HEK293 (cell line): Measurements from ENCODE around the gene TEX14.

Source experiments
- KLF1 ChIP-seq: fragments of 450-650 bp; formaldehyde crosslinking; IDR thresholded peaks from 2 replicates; pipeline ENCODE4 v1.5.1; 2016; ENCODE audit warnings: missing biosample characterization, missing genetic modification characterization
- KLF8 ChIP-seq: fragments of 450-650 bp; formaldehyde crosslinking; IDR thresholded peaks from 2 replicates; pipeline ENCODE4 v1.5.1; 2016; ENCODE audit warnings: missing biosample characterization, missing genetic modification characterization
- MEIS1 ChIP-seq: sonication (generic); formaldehyde crosslinking; IDR thresholded peaks from 2 replicates; pipeline ENCODE4 v1.8.1; 2022; ENCODE audit warnings: missing genetic modification reagents, mild to moderate bottlenecking, borderline replicate concordance
- MYNN ChIP-seq: fragments of 450-650 bp; formaldehyde crosslinking; IDR thresholded peaks from 2 replicates; pipeline ENCODE4 v1.5.1; 2016; ENCODE audit warnings: missing biosample characterization, missing genetic modification characterization, borderline replicate concordance
- SCRT1 ChIP-seq: fragments of 450-650 bp; formaldehyde crosslinking; IDR thresholded peaks from 2 replicates; pipeline ENCODE4 v1.5.1; 2016; ENCODE audit warnings: missing biosample characterization, missing genetic modification characterization, borderline replicate concordance
- SETDB1 ChIP-seq: IDR thresholded peaks from one replicate; pipeline ENCODE4 v1.6.1; 2017; ENCODE audit warnings: mild to moderate bottlenecking, low read length, moderate library complexity, mixed read lengths; ENCODE audit not compliant: insufficient read length
- WT1 ChIP-seq: fragments of 450-650 bp; formaldehyde crosslinking; IDR thresholded peaks from 2 replicates; pipeline ENCODE4 v1.5.1; 2016; ENCODE audit warnings: missing biosample characterization, missing genetic modification characterization
- ZBTB21 ChIP-seq: fragments of 450-650 bp; formaldehyde crosslinking; IDR thresholded peaks from 2 replicates; pipeline ENCODE4 v1.5.1; 2017; ENCODE audit warnings: missing biosample characterization, missing genetic modification characterization
- ZNF140 ChIP-seq: fragments of 450-650 bp; formaldehyde crosslinking; IDR thresholded peaks from 2 replicates; pipeline ENCODE4 v1.5.1; 2016; ENCODE audit warnings: missing biosample characterization, missing genetic modification characterization
- ZNF174 ChIP-seq: fragments of 450-650 bp; formaldehyde crosslinking; IDR thresholded peaks from 2 replicates; pipeline ENCODE4 v1.5.0; 2017; ENCODE audit warnings: missing biosample characterization, mild to moderate bottlenecking, missing genetic modification characterization
- ZNF2 ChIP-seq: fragments of 450-650 bp; formaldehyde crosslinking; IDR thresholded peaks from 2 replicates; pipeline ENCODE4 v1.5.1; 2016; ENCODE audit warnings: missing biosample characterization, missing genetic modification characterization
- ZNF202 ChIP-seq: fragments of 450-650 bp; formaldehyde crosslinking; IDR thresholded peaks from 2 replicates; pipeline ENCODE4 v1.5.1; 2016; ENCODE audit warnings: missing biosample characterization, missing genetic modification characterization, borderline replicate concordance
- ZNF311 ChIP-seq: fragments of 450-650 bp; formaldehyde crosslinking; IDR thresholded peaks from 2 replicates; pipeline ENCODE4 v1.5.1; 2017; ENCODE audit warnings: missing biosample characterization, missing genetic modification characterization, borderline replicate concordance
- ZNF324 ChIP-seq: fragments of 450-650 bp; formaldehyde crosslinking; IDR thresholded peaks from 2 replicates; pipeline ENCODE4 v1.5.1; 2016; ENCODE audit warnings: missing biosample characterization, missing genetic modification characterization
- ZNF391 ChIP-seq: fragments of 450-650 bp; formaldehyde crosslinking; IDR thresholded peaks from 2 replicates; pipeline ENCODE4 v1.5.1; 2016; ENCODE audit warnings: low read depth, missing biosample characterization, missing genetic modification characterization, borderline replicate concordance
- ZNF394 ChIP-seq: fragments of 450-650 bp; formaldehyde crosslinking; IDR thresholded peaks from 2 replicates; pipeline ENCODE4 v1.5.1; 2016; ENCODE audit warnings: missing biosample characterization, missing genetic modification characterization, mild to moderate bottlenecking, moderate library complexity, borderline replicate concordance
- ZNF416 ChIP-seq: fragments of 450-650 bp; formaldehyde crosslinking; IDR thresholded peaks from 2 replicates; pipeline ENCODE4 v1.5.1; 2016; ENCODE audit warnings: missing biosample characterization, missing genetic modification characterization
- ZNF670 ChIP-seq: fragments of 450-650 bp; formaldehyde crosslinking; IDR thresholded peaks from 2 replicates; pipeline ENCODE4 v1.5.1; 2016; ENCODE audit warnings: missing biosample characterization, missing genetic modification characterization, low read depth
- ZNF76 ChIP-seq: fragments of 450-650 bp; formaldehyde crosslinking; IDR thresholded peaks from 2 replicates; pipeline ENCODE4; 2016; ENCODE audit warnings: low read depth, missing biosample characterization, missing genetic modification characterization, borderline replicate concordance
- ZNF792 ChIP-seq: fragments of 450-650 bp; formaldehyde crosslinking; IDR thresholded peaks from 2 replicates; pipeline ENCODE4 v1.5.1; 2016; ENCODE audit warnings: missing biosample characterization, missing genetic modification characterization
- ZNF830 ChIP-seq: fragments of 450-650 bp; IDR thresholded peaks from 2 replicates; pipeline ENCODE4 v1.5.0; 2018; ENCODE audit warnings: missing biosample characterization, missing genetic modification characterization, low read depth, mild to moderate bottlenecking, moderate library complexity
- TF ChIP-seq, protein P1 (sequence below): fragments of 450-650 bp; formaldehyde crosslinking; IDR thresholded peaks from 2 replicates; pipeline ENCODE4 v1.5.1; 2016; ENCODE audit warnings: missing biosample characterization, missing genetic modification characterization
- TF ChIP-seq, protein P2 (sequence below): fragments of 450-650 bp; formaldehyde crosslinking; IDR thresholded peaks from 2 replicates; pipeline ENCODE4 v1.5.1; 2016; ENCODE audit warnings: missing biosample characterization, missing genetic modification characterization
- TF ChIP-seq, protein P3 (sequence below): fragments of 450-650 bp; formaldehyde crosslinking; IDR thresholded peaks from 2 replicates; pipeline ENCODE4 v1.5.1; 2016; ENCODE audit warnings: missing biosample characterization, missing genetic modification characterization, low read depth
- TF ChIP-seq, protein P4 (sequence below): sonication (generic); formaldehyde crosslinking; IDR thresholded peaks from 2 replicates; pipeline ENCODE4 v1.8.1; 2022; ENCODE audit warnings: mild to moderate bottlenecking, moderate library complexity, missing genetic modification reagents
- TF ChIP-seq, protein P5 (sequence below): fragments of 450-650 bp; formaldehyde crosslinking; IDR thresholded peaks from 2 replicates; pipeline ENCODE4 v1.5.0; 2017; ENCODE audit warnings: missing biosample characterization, missing genetic modification characterization, borderline replicate concordance
- TF ChIP-seq, protein P6 (sequence below): fragments of 450-650 bp; formaldehyde crosslinking; IDR thresholded peaks from 2 replicates; pipeline ENCODE4 v1.5.1; 2016; ENCODE audit warnings: missing biosample characterization, missing genetic modification characterization
- TF ChIP-seq, protein P7 (sequence below): fragments of 450-650 bp; formaldehyde crosslinking; IDR thresholded peaks from 2 replicates; pipeline ENCODE4 v1.5.1; 2016; ENCODE audit warnings: missing biosample characterization, missing genetic modification characterization

The TEX14 gene

DNA sequence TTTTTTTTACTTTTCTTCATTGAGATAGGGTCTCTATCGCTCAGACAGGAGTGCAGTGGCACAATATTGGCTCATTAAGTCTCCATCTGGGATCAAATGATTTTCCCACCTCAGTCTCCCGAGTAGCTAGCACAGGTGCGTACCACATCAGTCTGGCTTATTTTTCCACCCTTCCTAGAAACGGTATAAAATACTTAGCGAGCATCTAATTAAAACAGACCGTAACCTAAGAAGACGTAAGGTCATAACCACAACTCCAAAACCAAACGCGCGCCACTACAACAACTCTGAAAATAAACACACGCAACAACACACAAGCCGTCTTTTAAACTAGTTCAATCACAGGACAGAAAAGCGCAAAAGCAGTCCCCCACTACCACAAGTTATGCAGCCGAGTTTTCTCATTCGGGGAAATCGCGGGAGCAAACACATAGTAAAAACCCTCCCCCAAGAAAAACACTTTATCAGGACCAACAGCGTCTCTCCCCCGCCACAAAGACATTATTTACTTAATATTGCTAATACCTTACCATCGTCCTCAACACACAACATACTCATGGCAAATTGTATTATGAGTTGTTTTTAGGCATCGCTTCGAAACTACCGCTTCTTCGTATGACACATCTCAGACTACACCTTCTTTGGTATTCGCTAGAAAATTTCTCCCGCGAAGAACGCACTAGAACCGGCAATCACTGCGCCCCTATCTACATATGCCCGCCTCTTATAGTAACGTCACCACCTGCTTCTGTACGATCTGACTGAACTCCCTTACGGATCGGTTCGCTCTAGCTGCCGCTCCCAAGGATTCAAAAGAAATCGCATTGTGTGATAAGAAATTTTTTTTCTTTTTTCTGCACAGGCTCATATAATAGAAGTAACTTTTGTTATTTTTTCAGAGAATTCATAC, 32.8 kb downstream of the TEX14 start (continued):
- TF ChIP-seq, protein P1, sequence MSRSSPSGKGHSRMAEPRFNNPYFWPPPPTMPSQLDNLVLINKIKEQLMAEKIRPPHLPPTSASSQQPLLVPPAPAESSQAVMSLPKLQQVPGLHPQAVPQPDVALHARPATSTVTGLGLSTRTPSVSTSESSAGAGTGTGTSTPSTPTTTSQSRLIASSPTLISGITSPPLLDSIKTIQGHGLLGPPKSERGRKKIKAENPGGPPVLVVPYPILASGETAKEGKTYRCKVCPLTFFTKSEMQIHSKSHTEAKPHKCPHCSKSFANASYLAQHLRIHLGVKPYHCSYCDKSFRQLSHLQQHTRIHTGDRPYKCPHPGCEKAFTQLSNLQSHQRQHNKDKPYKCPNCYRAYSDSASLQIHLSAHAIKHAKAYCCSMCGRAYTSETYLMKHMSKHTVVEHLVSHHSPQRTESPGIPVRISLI (tag by site-specific recombination): peak; percentile 62; the same call in 1 of the 2 replicates
- no peak for TF ChIP-seq KLF1 (tag by site-specific recombination)
- TF ChIP-seq WT1 (tag by site-specific recombination): peak; percentile 35
- TF ChIP-seq ZBTB21 (tag by site-specific recombination): peak; percentile 61; the same call in 1 of the 2 replicates
- no peak for TF ChIP-seq ZNF140
- no peak for TF ChIP-seq SCRT1 (tag by site-specific recombination)
- no peak for TF ChIP-seq ZNF416 (tag by site-specific recombination)
- TF ChIP-seq ZNF394 (tag by site-specific recombination): peak; percentile 76
- TF ChIP-seq, protein P2, sequence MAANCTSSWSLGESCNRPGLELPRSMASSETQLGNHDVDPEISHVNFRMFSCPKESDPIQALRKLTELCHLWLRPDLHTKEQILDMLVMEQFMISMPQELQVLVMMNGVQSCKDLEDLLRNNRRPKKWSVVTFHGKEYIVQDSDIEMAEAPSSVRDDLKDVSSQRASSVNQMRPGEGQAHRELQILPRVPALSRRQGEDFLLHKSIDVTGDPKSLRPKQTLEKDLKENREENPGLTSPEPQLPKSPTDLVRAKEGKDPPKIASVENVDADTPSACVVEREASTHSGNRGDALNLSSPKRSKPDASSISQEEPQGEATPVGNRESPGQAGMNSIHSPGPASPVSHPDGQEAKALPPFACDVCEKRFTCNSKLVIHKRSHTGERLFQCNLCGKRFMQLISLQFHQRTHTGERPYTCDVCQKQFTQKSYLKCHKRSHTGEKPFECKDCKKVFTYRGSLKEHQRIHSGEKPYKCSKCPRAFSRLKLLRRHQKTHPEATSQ: no peak
- TF ChIP-seq, protein P3, sequence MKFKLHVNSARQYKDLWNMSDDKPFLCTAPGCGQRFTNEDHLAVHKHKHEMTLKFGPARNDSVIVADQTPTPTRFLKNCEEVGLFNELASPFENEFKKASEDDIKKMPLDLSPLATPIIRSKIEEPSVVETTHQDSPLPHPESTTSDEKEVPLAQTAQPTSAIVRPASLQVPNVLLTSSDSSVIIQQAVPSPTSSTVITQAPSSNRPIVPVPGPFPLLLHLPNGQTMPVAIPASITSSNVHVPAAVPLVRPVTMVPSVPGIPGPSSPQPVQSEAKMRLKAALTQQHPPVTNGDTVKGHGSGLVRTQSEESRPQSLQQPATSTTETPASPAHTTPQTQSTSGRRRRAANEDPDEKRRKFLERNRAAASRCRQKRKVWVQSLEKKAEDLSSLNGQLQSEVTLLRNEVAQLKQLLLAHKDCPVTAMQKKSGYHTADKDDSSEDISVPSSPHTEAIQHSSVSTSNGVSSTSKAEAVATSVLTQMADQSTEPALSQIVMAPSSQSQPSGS (tag by site-specific recombination): peak; percentile 60
- no peak for TF ChIP-seq ZNF792 (tag by site-specific recombination)
- no peak for TF ChIP-seq SETDB1
- TF ChIP-seq, protein P4, sequence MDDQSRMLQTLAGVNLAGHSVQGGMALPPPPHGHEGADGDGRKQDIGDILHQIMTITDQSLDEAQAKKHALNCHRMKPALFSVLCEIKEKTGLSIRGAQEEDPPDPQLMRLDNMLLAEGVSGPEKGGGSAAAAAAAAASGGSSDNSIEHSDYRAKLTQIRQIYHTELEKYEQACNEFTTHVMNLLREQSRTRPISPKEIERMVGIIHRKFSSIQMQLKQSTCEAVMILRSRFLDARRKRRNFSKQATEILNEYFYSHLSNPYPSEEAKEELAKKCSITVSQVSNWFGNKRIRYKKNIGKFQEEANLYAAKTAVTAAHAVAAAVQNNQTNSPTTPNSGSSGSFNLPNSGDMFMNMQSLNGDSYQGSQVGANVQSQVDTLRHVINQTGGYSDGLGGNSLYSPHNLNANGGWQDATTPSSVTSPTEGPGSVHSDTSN (CRISPR knock-in tag): no peak
- TF ChIP-seq ZNF2 (tag by site-specific recombination): peak; percentile 93
- TF ChIP-seq, protein P5, sequence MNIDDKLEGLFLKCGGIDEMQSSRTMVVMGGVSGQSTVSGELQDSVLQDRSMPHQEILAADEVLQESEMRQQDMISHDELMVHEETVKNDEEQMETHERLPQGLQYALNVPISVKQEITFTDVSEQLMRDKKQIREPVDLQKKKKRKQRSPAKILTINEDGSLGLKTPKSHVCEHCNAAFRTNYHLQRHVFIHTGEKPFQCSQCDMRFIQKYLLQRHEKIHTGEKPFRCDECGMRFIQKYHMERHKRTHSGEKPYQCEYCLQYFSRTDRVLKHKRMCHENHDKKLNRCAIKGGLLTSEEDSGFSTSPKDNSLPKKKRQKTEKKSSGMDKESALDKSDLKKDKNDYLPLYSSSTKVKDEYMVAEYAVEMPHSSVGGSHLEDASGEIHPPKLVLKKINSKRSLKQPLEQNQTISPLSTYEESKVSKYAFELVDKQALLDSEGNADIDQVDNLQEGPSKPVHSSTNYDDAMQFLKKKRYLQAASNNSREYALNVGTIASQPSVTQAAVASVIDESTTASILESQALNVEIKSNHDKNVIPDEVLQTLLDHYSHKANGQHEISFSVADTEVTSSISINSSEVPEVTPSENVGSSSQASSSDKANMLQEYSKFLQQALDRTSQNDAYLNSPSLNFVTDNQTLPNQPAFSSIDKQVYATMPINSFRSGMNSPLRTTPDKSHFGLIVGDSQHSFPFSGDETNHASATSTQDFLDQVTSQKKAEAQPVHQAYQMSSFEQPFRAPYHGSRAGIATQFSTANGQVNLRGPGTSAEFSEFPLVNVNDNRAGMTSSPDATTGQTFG (tag by site-specific recombination): 0 out of 2 replicates have a peak, but pooled peaks have one; percentile 19
- TF ChIP-seq ZNF76: peak; percentile 97
- TF ChIP-seq ZNF830 (tag by site-specific recombination): no peak
- TF ChIP-seq MEIS1 (CRISPR knock-in tag): no peak
- TF ChIP-seq ZNF324 (tag by site-specific recombination): peak; percentile 76; the same call in 1 of the 2 replicates
- peak; percentile 64; the same call in 1 of the 2 replicates for TF ChIP-seq KLF8 (tag by site-specific recombination)
- TF ChIP-seq ZNF391 (tag by site-specific recombination): peak; percentile 51; the same call in 1 of the 2 replicates
- TF ChIP-seq, protein P6, sequence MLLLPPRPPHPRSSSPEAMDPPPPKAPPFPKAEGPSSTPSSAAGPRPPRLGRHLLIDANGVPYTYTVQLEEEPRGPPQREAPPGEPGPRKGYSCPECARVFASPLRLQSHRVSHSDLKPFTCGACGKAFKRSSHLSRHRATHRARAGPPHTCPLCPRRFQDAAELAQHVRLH: peak; percentile 84; the same call in 1 of the 2 replicates
- no peak for TF ChIP-seq ZNF311 (tag by site-specific recombination)
- TF ChIP-seq ZNF174: no peak
- TF ChIP-seq ZNF670 (tag by site-specific recombination): no peak
- TF ChIP-seq ZNF202: no peak
- no peak for TF ChIP-seq MYNN (tag by site-specific recombination)
- TF ChIP-seq, protein P7, sequence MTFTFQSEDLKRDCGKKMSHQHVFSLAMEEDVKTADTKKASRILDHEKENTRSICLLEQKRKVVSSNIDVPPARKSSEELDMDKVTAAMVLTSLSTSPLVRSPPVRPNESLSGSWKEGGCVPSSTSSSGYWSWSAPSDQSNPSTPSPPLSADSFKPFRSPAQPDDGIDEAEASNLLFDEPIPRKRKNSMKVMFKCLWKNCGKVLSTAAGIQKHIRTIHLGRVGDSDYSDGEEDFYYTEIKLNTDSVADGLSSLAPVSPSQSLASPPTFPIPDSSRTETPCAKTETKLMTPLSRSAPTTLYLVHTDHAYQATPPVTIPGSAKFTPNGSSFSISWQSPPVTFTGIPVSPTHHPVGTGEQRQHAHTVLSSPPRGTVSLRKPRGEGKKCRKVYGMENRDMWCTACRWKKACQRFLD: no peak
